Measurements from ENCODE around the gene PFKP. TPM values are rescaled to one million over a fixed set of nuclear protein-coding genes. Genes with fewer than 3 reads are reported as not detected.
A peak's percentile ranks its signal among the peaks of the same experiment; 100 is the strongest.

Gene PFKP
- total RNA-seq, 1 donor from 2014 or later, result 196 TPM

- FAIRE-seq (peak; percentile 94), DNase-seq (ENCODE audit: low read depth) (no peak)
- H3K4me3 ChIP-seq (ENCODE audit: low read depth, low read length), result no peak overlapping the region
- no peak for TF ChIP-seq CTCF (IDR thresholded peaks at IDR 0.05; ENCODE audit: insufficient read depth, low read length, severe bottlenecking)
- no peaks in the 10 kb centered on the region for H3K27me3 ChIP-seq (ENCODE audit: control insufficient read depth, insufficient read depth, low read length)
- H3K36me3 ChIP-seq (ENCODE audit: control insufficient read depth, insufficient read depth, low read length), result peaks cover 43% of the 10 kb centered on the region
These were observed 43.7 kb downstream of the PFKP start for GRCh38 chr10:3110782-3111620.

GRCh38 chr10:3111621-3112163, 44.3 kb downstream of the PFKP start:
- H3K4me3 ChIP-seq (ENCODE audit: low read depth, low read length), result no peak overlapping the region
- TF ChIP-seq CTCF (IDR thresholded peaks at IDR 0.05; ENCODE audit: insufficient read depth, low read length, severe bottlenecking), result no peak
- H3K27me3 ChIP-seq (ENCODE audit: control insufficient read depth, insufficient read depth, low read length), result no peaks in the 10 kb centered on the region
- DNase-seq (ENCODE audit: low read depth), result no peak
- peaks cover 44% of the 10 kb centered on the region for H3K36me3 ChIP-seq (ENCODE audit: control insufficient read depth, insufficient read depth, low read length)
- no peak for FAIRE-seq

GRCh38 chr10:3113343-3113720, 46.0 kb downstream of the PFKP start:
- TF ChIP-seq CTCF (IDR thresholded peaks at IDR 0.05; ENCODE audit: insufficient read depth, low read length, severe bottlenecking), result no peak
- H3K27me3 ChIP-seq (ENCODE audit: control insufficient read depth, insufficient read depth, low read length), result no peaks in the 10 kb centered on the region
- DNase-seq (ENCODE audit: low read depth) (no peak), FAIRE-seq (no peak)
- H3K36me3 ChIP-seq (ENCODE audit: control insufficient read depth, insufficient read depth, low read length), result peaks cover 54% of the 10 kb centered on the region
- H3K4me3 ChIP-seq (ENCODE audit: low read depth, low read length), result no peak overlapping the region

- no peaks in the 10 kb centered on the region for H3K27me3 ChIP-seq (ENCODE audit: control insufficient read depth, insufficient read depth, low read length)
- no peak for DNase-seq (ENCODE audit: low read depth)
- H3K36me3 ChIP-seq (ENCODE audit: control insufficient read depth, insufficient read depth, low read length), result peaks cover 47% of the 10 kb centered on the region
- H3K4me3 ChIP-seq (ENCODE audit: low read depth, low read length), result no peak overlapping the region
- FAIRE-seq, result no peak
- no peak for TF ChIP-seq CTCF (IDR thresholded peaks at IDR 0.05; ENCODE audit: insufficient read depth, low read length, severe bottlenecking)
These were observed 48.3 kb downstream of the PFKP start for GRCh38 chr10:3115685-3116084.

GRCh38 chr10:3116508-3117100, 49.3 kb downstream of the PFKP start:
- no peak for TF ChIP-seq CTCF (IDR thresholded peaks at IDR 0.05; ENCODE audit: insufficient read depth, low read length, severe bottlenecking)
- peaks cover 46% of the 10 kb centered on the region for H3K36me3 ChIP-seq (ENCODE audit: control insufficient read depth, insufficient read depth, low read length)
- no peak overlapping the region for H3K4me3 ChIP-seq (ENCODE audit: low read depth, low read length)
- DNase-seq (ENCODE audit: low read depth), result no peak
- no peak for FAIRE-seq
- H3K27me3 ChIP-seq (ENCODE audit: control insufficient read depth, insufficient read depth, low read length), result no peaks in the 10 kb centered on the region
